Activated CD8-positive, alpha-beta memory T cell treated with anti-CD3 and anti-CD28 coated beads for 24 hours (primary cell): Measurements from ENCODE around the gene ZMYND8.
"Not testable (repeated sequence)": the region's sequence is repeated elsewhere in the genome, so short reads cannot be mapped to it uniquely, and the experiment has no call there.

Source experiments
- DNase-seq: peaks from one replicate; pipeline ENCODE4 v3.0.0-alpha.2; 2020

The ZMYND8 gene

GRCh38 chr20:47356526-47357295 is at the start of gene ZMYND8:
Gene ZMYND8, minus strand, starts transcription at chr20:47356699. Its CDS starts 29 bp downstream, at chr20:47356670.
- peak; percentile 100 for DNase-seq

- no peak for DNase-seq
Measured at GRCh38 chr20:47405775-47406325, 49.4 kb upstream of the ZMYND8 start.

GRCh38 chr20:47400685-47401084 is 44.2 kb upstream of the ZMYND8 start:
- DNase-seq: no peak

- no peak for DNase-seq
Measured at GRCh38 chr20:47397652-47398301, 41.3 kb upstream of the ZMYND8 start.

GRCh38 chr20:47396762-47397476 is 40.4 kb upstream of the ZMYND8 start:
- DNase-seq: no peak

GRCh38 chr20:47393796-47394514 is 37.5 kb upstream of the ZMYND8 start:
- not testable (repeated sequence) for DNase-seq

- DNase-seq: no peak
Measured at GRCh38 chr20:47392721-47393073, 36.2 kb upstream of the ZMYND8 start.

GRCh38 chr20:47392015-47392720 is 35.7 kb upstream of the ZMYND8 start:
- no peak for DNase-seq

- no peak for DNase-seq
Measured at GRCh38 chr20:47391276-47392010, 34.9 kb upstream of the ZMYND8 start.

- no peak for DNase-seq
Measured at GRCh38 chr20:47389867-47390347, 33.4 kb upstream of the ZMYND8 start.

GRCh38 chr20:47385968-47386367 is 29.5 kb upstream of the ZMYND8 start:
- DNase-seq: not testable (repeated sequence)

- no peak for DNase-seq
Measured at GRCh38 chr20:47382746-47383415, 26.4 kb upstream of the ZMYND8 start.

GRCh38 chr20:47380481-47380880 is 24.0 kb upstream of the ZMYND8 start:
- DNase-seq: no peak

GRCh38 chr20:47379433-47380150 is 23.1 kb upstream of the ZMYND8 start:
- DNase-seq: no peak

GRCh38 chr20:47377122-47377722 is 20.7 kb upstream of the ZMYND8 start:
- DNase-seq: no peak

- not testable (repeated sequence) for DNase-seq
Measured at GRCh38 chr20:47376096-47376643, 19.7 kb upstream of the ZMYND8 start.

GRCh38 chr20:47374121-47374520 is 17.6 kb upstream of the ZMYND8 start:
- not testable (repeated sequence) for DNase-seq

GRCh38 chr20:47373206-47373733 is 16.8 kb upstream of the ZMYND8 start:
- no peak for DNase-seq
